GM19452 (cell line): Measurements from ENCODE around the gene PEX5L.

ENCODE experiments used
- ATAC-seq: cut with Tn5 transposase; IDR thresholded peaks from one replicate; pipeline ENCODE4 v1.9.1; 2021; ENCODE audit not compliant: unreplicated experiment

The PEX5L gene

DNA sequence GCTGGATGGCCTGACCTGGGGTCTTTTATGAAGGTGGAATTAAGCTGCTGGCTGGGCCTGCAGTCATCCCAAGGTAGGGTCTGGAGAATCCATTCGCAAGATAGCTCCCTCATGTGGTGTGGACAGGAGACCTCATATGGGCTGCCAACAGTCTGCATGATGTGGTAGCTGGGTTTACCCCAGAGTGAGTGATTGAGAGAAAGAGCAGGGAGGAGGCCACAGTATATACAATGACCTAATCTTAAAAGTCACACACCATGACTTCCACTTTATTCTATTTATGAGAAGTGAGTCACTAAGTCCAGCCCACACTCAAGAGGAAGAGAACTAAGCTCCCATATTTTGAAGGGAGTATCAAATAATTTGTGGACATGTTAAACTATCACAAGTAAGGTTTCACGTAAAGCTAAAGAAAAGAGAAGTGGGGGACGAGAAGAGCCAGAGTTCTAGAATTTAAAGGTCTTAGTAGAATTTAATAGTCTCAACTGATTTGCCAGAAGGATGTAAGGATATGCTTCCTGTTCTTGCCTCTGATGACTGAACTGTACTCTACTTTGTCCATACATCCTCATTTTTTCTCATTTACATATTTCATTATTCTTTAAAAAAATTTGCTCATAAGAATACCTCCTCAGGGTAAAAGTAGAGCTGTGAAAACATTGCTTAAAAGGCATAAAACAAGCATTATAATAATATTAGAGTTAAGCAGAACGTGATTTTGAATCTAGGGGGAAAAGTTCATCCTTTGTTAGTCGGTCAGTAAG is 184.4 kb downstream of the PEX5L start:
- ATAC-seq, result peak; percentile 47

DNA sequence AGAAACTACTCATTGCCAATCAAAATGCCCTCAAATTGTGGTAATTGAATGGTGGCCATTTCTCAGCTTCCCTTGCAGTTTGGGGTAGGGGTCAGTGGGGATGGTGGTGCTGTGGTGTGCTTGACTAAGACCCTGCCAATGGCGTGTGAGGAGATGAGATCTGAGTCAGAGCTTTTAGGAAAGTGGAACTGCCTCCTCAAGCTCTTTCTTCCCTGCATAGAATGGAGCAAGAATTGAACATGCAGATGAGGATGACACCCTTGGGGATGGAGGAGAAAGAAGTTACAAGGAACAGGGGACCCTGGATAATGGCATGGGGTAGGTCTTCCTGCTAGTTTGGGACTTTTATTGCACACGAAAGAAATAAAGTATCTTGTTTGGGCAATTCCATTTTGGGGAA is 188.0 kb downstream of the PEX5L start:
- no peak for ATAC-seq

DNA sequence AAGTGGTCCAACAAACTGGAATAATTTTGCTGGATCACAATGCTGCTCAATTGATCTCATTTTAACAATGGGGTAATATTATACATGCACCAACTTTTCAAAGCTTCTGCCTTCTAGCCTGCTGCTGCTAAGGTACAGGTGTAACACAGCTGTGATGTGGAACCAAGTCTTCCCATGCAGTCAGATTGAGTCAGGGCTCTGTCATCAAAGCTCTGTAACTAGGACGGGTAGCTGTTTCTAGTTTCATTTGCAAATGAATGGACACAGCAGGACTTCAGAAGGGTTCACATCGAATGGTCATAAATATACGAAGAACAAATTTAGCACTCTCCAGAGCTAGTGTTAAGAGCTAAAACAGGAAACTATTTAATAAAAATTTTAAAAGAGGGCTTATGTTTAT is 194.7 kb downstream of the PEX5L start:
- no peak for ATAC-seq

DNA sequence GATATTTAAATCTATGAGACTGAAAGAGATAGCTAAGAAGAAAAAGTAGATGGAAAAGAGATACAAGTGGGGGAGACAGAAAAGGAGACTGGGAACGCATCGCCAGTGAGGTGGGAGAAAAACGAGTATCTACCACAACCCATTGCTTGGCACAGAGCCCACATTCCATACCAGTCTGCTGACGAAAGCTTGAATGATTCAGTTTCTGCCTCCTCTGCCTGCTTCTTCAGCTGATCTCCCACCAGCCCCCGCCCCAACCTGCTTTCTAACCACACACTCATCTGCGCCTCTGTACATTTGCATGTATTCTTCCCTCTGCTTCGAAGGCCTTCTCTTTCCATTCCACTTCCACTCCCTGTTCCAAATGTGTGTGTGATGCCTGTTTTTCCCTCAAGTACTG is 195.8 kb downstream of the PEX5L start:
- ATAC-seq, result no peak

DNA sequence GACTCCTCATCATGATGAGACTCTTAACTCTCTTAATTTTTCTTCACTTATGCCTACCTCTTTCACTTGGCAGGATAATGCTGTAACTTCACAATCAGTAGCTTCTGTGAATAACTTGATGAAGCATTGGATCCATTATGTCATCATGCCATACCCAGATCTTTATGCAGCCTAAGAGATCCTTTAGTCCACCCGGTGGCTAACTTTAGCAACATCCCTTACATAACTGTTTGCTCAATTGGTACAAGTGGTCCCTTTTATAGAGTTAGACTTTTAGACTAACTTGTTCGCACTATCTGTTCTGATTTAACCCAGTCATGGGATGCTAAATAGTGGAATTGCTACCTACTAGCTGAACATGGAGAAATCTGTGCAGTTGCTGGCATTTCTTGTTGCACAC is 199.4 kb downstream of the PEX5L start:
- no peak for ATAC-seq

DNA sequence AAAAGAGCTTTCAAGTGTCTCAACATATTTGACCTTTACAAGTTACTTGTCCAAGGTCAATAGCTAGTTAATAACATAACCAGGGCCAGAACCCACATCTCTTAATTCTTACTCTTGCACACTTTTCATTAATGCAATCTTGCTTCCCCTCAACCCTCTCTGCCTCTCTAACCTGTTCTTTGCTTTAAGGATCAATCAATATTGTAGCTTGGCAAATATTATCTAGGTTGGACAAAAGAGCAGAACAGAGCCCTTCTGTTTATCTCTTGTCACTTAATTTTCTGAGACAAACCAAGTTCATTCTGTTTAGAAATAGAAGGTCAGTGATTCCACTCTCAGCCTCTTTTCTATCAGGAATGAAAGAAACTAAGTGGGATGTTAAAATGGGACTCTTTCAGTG is 203.4 kb downstream of the PEX5L start:
- no peak for ATAC-seq

DNA sequence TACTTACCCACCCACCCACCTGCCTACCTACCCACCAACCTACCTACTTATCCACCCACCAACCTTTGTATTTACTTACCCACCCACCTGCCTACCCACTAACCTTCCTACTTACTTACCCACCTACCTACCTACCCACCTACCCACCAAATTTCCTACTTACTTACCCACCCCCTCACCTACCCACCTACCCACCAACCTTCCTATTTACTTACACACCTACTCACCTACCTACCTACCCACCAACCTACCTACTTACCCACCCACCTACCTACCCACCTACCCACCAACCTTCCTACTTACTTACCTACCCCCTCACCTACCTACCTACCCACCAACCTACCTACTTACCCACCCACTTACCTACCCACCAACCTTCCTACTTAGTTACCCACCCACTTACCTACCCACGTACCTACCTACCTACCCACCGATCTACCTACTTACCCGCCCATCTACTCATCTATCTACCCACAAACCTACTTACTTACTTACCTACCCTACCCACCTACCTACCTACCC is 204.3 kb downstream of the PEX5L start:
- no peak for ATAC-seq

DNA sequence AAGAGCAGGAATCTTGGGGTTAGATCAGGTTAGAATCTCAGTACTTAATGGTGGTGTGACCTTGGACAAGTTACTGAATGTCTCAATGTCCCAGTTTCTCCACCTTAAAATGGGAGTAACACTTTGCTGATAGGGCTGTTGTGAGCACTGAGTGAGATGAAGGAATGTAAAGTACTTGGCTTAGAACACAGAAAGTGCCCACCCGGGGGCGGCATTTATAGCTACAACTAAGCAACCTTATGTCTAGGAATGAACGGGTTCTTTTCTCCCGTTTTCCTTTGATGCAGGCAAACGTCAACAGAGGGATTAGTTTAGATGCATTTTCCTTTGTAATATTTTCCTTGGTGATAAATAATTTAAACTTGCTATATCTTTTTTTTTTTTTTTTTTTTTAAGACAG is 207.3 kb downstream of the PEX5L start:
- no peak for ATAC-seq

DNA sequence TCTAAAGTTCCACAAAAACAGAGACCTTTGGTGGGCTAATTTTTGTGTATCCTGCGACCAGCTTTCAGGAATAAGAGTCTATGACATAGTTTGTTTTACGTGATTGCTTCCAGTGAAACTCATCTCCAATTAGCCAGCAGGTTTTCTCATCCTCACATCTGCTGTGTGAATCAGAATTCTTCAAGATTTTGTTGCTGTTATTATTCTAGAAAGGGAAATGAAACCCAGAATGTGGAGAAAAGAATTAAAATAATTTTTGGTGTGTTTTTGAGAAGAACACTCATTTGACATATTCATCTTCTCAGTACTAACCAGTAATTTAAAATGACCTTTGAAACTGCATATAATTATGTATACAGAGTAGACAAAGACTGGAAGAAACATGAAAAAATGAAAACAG is 208.0 kb downstream of the PEX5L start:
- ATAC-seq, result no peak

DNA sequence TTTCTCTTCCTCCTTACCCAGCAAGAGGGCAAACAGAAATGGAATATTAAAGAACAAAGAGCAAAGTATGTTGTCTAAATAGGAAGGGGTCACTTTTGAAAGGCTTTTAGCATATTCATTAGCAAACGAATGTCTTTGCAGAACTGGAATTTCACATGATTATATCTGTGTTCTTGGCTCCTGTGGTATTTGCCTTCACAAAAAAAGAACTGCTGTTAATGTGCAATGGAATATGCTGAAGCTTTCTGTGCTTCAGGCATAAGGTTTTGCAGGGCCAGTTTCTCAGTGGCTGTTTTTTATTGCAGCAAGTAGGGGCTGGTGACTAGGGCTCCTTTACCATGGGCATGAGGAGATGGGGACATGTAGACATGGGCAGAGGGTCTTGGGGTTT is 210.5 kb downstream of the PEX5L start:
- no peak for ATAC-seq

DNA sequence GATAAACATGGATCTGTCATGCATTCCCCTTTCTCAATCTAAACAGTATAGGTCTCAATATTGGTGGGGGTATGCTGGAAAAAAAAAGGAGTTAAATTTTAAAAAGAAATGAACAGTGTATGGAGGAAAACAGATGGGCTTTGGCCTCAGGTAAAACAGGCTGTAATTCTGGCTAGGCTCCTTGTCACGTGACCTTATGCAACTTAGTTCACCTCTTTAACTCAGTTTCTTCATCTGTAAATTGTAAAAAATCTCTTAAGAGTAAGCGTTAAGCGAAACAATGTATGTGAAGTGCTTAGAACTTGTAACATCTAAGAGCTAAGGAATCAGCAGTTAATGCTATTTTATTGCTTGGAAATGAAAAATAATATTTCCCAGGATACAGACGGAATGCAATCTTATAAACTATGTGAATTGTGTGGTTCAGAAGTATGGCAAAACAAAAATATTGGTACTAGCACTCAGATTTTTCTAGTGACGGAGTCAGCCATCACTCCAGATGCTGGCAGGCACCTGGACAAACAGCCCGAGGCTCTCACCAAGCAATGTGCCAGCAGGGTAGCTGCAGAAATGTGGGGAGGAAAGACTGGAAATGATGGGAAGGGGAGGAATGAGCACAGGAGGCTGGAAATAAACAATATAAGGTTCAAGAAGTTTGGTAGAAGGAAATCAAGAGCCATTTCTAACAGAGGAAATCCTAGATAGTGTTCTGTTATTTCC is 211.1 kb downstream of the PEX5L start:
- no peak for ATAC-seq

DNA sequence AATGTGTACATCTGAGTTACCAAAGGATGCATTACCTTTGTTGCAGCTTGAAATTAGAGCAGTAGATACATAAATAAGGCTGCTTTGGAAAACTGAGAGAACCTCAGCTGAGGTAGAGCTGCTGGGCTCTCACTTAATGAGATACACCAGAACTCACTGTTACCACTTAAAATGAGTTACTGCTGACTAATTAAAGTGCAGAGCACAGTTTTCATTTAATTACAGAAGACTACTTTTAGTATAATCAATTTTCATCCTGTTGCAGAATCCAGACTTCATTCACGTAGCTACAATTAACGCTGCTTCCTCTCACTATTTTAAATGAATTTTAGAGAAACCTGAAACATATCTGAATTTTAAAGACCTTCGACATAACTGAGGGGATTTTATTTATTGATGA is 214.4 kb downstream of the PEX5L start:
- no peak for ATAC-seq

DNA sequence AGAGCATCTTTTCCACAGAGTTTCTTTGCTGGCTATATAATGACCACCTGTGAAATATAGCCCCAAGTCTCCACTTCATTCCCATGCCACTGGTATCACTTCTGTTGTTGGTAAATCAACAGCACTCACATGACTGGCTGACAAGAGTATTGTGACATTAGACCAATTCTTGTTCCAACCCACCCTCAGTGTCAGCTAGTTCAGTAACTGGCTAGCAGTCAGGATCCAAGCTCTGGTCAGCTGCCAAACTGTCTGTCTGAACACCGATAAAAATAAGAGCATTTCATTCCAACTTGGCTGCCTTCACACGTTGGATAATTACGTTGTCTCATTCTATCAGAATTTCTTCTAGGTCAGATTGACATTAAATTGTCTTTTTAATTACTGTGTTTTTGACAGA is 217.4 kb downstream of the PEX5L start:
- ATAC-seq, result no peak

DNA sequence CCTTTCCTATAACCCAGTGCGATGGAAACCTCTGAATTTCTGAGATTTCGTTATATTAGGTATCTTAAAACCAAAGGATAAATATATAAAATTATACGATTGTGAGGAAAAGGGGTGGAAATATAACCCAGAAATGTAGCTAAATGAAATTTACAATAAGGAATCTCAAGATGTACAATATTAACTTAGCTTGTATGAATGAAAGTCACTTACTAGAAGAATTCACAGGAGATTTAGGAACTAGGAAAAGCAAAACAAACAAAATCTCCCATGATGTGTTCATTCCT is 224.7 kb downstream of the PEX5L start:
- ATAC-seq, result no peak

DNA sequence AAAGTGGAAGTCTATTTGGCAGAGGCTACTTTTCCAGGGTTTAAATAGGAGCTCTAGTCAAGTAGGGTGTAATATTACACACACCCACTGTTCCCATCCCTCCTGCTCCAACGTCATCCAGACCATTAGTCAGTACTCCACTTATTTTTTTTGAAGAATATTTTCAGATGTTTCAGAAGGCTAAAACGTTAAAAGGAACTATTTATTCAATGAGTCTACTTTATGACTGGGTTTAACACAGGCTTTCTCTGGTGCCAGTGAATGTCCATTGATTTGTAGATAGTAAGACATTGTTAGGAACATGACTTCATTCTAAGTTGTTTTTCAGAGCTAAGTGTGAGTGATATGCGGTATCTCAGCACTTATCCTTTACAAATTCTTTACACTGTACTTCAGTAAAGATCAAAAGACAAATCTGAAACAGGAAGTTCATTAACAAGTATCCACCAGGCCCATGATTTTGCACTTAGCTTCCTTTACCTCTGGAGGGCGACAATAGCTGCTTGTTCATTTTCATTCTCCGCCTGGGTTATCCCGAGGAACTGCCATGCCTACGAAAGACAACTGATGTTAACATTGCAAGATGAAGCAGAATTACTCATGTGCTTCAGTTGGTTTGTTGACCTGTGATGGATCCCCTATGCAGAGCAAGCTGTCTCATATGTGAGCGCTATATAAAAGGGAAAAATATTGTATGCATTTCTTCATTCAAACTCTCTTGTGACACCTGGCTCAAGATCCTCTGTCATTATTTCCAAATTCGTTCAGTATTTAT is 225.2 kb downstream of the PEX5L start:
- ATAC-seq, result peak; percentile 84

DNA sequence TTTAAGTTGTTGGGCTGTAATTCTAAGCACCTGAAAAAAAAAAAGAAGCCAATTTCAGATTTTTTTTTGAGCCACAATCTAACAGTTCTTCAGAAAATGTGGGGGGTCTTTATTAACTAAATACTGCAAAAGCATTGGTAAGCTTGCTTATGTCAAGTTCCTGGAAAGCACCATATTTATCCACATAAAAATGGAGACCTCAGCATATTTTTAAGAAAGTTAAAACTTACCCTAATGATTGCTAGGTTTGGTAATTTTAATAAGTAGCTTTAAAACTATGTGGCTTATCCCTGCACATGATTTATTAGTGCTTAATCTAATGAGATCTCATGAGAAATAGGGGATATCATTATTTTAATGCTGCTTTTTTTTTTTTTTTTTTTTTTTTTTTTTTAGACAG is 227.1 kb downstream of the PEX5L start:
- no peak for ATAC-seq

DNA sequence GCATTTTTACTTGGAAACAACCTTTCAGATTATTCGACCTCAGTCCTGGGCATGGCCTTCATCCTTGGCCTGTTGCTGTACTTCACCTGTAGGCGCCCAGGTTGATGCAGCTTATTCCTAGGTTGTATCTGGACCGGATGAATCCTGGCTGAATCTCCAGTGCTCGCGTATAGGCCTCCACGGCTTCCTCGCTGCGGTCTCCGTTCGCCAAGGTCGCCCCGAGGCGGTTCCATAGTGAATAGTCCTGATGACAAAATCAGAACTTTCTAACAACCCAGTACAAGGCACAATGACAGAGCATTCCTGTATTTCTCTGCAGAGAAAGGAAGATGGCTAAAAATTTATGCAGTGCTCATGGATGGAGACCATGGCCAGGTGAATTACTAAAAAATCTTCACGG is 229.1 kb downstream of the PEX5L start:
- no peak for ATAC-seq

DNA sequence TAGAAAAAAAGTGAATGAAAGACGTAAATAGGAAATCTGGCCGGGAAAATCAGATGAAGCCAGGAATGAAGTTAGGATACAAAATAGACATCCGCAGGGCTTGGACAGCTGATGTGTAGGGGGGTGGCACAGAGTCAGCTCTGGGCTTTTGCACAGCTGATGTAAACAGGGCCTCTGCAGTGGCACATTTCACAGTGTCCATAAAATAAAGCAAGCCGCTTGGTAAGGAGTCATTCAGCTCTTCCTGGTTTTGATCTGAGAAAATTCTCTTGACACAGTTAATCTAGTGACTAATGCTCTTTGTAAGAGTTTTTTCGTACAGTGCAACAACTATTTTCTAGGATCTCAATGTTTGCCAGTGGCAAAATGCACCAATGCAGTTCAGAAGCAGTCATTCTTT is 230.6 kb downstream of the PEX5L start:
- ATAC-seq, result no peak

DNA sequence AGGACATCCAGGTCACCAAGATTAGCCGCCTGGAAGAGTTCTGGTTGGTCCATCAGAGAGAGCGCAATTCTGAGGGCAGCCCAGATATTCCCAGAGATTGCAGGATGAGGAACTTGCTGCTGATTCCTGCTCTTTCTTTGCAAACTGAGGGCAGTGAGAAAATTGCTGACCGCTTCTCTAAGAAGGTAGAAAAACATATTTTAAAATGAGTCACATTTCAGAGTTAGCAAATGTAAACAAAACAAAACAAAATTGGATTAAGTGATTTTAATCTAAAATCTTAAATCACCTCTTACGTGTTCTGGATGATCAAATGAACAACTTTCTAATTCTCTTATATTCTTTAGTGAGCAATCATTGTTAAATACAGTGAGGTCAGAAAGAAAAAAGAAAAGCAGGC is 234.9 kb downstream of the PEX5L start:
- ATAC-seq, result no peak

DNA sequence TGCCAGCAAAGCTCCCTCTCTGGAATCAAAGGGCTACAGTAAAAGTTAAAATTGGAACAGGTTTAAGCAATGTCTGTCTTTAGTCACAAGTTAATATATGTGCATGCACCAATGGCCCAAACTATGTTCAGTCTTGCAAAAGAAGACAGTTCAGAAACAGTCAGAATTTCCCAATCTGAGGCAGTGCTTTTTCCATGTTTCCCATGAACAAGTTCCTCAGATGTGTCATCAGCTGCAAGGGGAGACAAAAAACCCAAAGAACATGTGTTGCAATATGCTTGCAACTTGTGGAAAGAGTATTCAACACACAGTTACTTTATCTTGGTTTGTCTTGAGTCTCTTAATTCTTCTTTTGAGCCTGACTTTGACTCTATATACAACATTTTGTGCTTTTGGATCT is 235.5 kb downstream of the PEX5L start:
- no peak for ATAC-seq

DNA sequence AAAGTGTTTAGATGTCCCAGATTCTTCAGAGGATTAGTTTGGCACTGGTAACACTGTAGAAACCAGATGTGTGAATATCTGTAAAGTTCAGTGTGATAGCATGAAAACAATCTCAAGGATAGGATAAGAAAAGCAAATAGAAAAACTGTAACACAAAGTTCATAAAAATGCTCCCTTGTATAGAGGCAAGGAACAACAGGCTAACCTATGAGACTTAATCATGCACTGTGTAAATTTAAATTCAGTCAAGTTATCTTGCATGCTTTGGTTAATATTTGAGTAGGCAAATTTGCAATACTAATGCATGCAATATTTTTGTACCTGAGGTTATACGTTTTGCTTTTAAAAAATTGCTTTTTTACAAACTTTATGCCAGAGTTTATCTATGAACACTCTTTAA is 239.5 kb downstream of the PEX5L start:
- ATAC-seq, result no peak

DNA sequence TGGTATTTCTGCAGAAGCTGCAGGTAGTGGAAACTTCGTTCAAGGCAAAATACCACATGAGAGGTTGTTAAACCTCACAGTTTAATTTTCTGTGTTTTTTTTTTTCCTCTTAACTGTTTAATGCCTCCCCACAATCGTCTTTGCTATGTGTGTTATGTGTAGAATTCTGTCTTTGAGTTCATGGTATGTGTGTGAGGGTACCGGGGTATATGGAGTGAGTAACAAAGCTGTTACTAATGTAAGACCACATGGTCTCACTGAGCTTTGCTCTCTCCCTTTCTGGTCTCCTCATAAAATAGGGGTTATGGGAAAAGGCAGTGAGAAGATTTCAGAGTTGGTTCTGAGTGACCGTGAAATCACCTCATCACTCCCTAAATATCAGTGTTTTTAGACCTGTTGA is 240.3 kb downstream of the PEX5L start:
- no peak for ATAC-seq
